Measurements from ENCODE around the gene ANKMY1.

Gene ANKMY1

GRCh38 chr2:240508832-240509545, 48.8 kb downstream of the ANKMY1 start:
- DNase-seq, result no peak
- no peaks in the 10 kb centered on the region for H3K4me1 ChIP-seq

GRCh38 chr2:240507778-240508251, 50.0 kb downstream of the ANKMY1 start:
- Histone ChIP-seq H3K4me1 (no peaks in the 10 kb centered on the region), H3K4me3 (ENCODE audit: low read depth, low read length) (no peak overlapping the region), H3K9me3 (no peaks in the 10 kb centered on the region), H3K27me3 (no peaks in the 10 kb centered on the region), H3K36me3 (no peaks in the 10 kb centered on the region)
- DNase-seq, result no peak
- TF ChIP-seq, protein P1, sequence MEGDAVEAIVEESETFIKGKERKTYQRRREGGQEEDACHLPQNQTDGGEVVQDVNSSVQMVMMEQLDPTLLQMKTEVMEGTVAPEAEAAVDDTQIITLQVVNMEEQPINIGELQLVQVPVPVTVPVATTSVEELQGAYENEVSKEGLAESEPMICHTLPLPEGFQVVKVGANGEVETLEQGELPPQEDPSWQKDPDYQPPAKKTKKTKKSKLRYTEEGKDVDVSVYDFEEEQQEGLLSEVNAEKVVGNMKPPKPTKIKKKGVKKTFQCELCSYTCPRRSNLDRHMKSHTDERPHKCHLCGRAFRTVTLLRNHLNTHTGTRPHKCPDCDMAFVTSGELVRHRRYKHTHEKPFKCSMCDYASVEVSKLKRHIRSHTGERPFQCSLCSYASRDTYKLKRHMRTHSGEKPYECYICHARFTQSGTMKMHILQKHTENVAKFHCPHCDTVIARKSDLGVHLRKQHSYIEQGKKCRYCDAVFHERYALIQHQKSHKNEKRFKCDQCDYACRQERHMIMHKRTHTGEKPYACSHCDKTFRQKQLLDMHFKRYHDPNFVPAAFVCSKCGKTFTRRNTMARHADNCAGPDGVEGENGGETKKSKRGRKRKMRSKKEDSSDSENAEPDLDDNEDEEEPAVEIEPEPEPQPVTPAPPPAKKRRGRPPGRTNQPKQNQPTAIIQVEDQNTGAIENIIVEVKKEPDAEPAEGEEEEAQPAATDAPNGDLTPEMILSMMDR (IDR thresholded peaks at IDR 0.05; ENCODE audit: low read depth, low read length), result no peak

More at GRCh38 chr2:240508832-240509545, 48.8 kb downstream of the ANKMY1 start:
- TF ChIP-seq, protein P1 (IDR thresholded peaks at IDR 0.05; ENCODE audit: low read depth, low read length), result no peak
- Histone ChIP-seq H3K4me3 (ENCODE audit: low read depth, low read length) (no peak overlapping the region), H3K27me3 (no peaks in the 10 kb centered on the region), H3K36me3 (no peaks in the 10 kb centered on the region), H3K9me3 (no peaks in the 10 kb centered on the region)

GRCh38 chr2:240507060-240507777, 50.6 kb downstream of the ANKMY1 start:
- Histone ChIP-seq H3K9me3 (no peaks in the 10 kb centered on the region), H3K4me3 (ENCODE audit: low read depth, low read length) (no peak overlapping the region), H3K36me3 (no peaks in the 10 kb centered on the region), H3K27me3 (no peaks in the 10 kb centered on the region), H3K4me1 (no peaks in the 10 kb centered on the region)
- TF ChIP-seq, protein P1 (IDR thresholded peaks at IDR 0.05; ENCODE audit: low read depth, low read length), result no peak
- DNase-seq, result no peak

DNA sequence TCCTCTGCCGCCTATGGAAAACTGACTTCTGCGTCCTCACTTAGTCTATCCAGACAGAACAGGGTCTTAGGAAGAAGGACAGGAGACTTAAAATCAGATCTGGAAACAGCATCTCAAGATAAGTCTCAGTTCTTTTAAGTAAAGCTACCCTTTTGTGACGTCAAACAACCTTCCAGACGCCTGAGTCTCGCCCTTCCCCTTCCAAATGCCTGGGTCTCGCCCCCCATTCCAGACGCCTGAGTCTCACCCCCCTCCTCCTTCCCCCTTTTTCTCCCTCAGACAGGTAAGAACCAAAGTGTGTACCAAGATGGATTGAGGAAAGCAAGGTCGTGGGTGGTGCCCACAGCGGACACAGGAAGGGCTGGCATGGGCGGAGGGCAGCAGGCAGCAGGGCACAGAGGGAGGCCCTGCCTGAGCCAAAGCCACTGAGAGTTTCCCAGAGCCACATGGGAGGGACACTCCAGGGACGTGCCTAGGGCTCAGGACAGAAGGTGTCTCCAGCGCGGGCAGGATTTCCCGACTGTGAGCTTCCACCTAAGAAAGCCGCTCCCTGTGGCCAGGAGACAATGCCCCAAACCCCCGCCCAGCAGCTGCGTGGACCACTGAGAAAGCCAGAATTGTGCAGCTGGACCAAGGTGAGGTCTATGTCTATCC, 51.3 kb downstream of the ANKMY1 start:
- TF ChIP-seq, protein P1 (IDR thresholded peaks at IDR 0.05; ENCODE audit: low read depth, low read length), result no peak
- Histone ChIP-seq H3K27me3 (no peaks in the 10 kb centered on the region), H3K4me3 (ENCODE audit: low read depth, low read length) (no peak overlapping the region), H3K36me3 (no peaks in the 10 kb centered on the region), H3K9me3 (no peaks in the 10 kb centered on the region), H3K4me1 (no peaks in the 10 kb centered on the region)
- no peak for DNase-seq

- no peak for DNase-seq
- Histone ChIP-seq H3K4me3 (ENCODE audit: low read depth, low read length) (no peak overlapping the region), H3K36me3 (no peaks in the 10 kb centered on the region), H3K9me3 (no peaks in the 10 kb centered on the region), H3K27me3 (no peaks in the 10 kb centered on the region), H3K4me1 (no peaks in the 10 kb centered on the region)
- TF ChIP-seq, protein P1 (IDR thresholded peaks at IDR 0.05; ENCODE audit: low read depth, low read length), result no peak
These were observed 51.9 kb downstream of the ANKMY1 start for GRCh38 chr2:240505910-240506309.
